Breast epithelium (tissue), 3 donors: ENCODE data around the gene SCAP.

Source experiments
- POLR2A ChIP-seq: fragments of 450-650 bp; IDR thresholded peaks from one replicate; pipeline ENCODE4 v1.6.1; 2016; ENCODE audit warnings: antibody characterized with exemption, mild to moderate bottlenecking, moderate library complexity
- TF ChIP-seq, protein P1 (sequence below), 3 donors: fragments of 450-650 bp; IDR thresholded peaks; one replicate each; pipeline ENCODE4 v1.5.1; 2016 to 2017; ENCODE audit warnings: antibody characterized with exemption in 3 of 3, mild to moderate bottlenecking in 3 of 3, moderate library complexity in 3 of 3

- TF ChIP-seq, protein P1, sequence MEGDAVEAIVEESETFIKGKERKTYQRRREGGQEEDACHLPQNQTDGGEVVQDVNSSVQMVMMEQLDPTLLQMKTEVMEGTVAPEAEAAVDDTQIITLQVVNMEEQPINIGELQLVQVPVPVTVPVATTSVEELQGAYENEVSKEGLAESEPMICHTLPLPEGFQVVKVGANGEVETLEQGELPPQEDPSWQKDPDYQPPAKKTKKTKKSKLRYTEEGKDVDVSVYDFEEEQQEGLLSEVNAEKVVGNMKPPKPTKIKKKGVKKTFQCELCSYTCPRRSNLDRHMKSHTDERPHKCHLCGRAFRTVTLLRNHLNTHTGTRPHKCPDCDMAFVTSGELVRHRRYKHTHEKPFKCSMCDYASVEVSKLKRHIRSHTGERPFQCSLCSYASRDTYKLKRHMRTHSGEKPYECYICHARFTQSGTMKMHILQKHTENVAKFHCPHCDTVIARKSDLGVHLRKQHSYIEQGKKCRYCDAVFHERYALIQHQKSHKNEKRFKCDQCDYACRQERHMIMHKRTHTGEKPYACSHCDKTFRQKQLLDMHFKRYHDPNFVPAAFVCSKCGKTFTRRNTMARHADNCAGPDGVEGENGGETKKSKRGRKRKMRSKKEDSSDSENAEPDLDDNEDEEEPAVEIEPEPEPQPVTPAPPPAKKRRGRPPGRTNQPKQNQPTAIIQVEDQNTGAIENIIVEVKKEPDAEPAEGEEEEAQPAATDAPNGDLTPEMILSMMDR (IDR thresholded peaks at IDR 0.05), result no peak
- TF ChIP-seq POLR2A, result no peak
These were observed 76.7 kb downstream of the SCAP start for GRCh38 chr3:47399016-47399415.
